HG03196 (cell line): ENCODE results near the gene ARL3.
A peak's percentile ranks its signal among the peaks of the same experiment; 100 is the strongest.
"Not testable (repeated sequence)": the region's sequence is repeated elsewhere in the genome, so short reads cannot be mapped to it uniquely, and the experiment has no call there.

Experiments
- ATAC-seq: cut with Tn5 transposase; IDR thresholded peaks from one replicate; pipeline ENCODE4 v1.9.1; 2021; ENCODE audit not compliant: unreplicated experiment

ARL3 gene

DNA sequence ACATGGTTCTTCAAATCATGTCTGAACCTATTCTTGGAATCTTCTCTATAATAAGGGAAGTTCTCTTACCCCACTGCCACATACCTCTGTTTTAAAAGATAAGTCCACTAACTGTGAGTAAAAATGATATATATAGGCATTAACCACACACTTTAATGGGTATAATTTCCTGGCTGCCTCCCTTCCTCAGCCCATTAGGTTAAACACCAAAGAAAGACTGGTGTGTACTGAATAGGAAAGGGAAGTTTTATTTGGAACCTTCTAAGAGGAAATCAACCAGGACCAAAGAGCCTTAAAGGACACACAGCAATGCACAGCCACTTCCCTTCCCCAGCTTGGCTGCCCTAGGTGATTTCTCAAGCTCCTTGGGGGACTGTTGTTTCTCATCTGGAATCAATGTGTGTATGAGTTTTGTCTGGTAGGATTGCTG is 24.5 kb upstream of the ARL3 start:
- ATAC-seq, result no peak

DNA sequence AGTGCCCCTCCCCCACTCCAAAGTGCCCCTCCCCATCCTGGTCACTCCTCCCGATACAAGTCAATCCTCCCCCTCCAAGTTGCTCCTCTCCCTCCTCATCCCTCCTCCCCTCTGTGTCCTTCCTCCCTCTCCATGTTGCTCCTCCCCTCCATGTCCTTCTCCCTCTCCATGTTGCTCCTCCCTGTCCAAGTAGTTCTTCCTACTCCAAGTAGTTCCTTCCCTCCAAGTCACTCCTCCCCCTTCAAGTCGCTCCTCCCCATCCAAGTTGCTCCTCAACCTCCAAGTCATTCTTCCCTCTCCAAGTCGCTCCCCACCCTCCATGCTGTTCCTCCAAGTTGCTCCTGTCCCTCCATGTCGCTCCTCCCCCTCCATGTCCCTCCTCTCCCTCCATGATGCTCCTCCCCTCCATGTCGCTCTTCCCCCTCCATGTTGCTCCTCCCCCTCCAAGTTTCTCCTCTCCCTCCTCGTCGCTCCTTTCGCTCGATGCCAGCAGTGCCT is 20.9 kb upstream of the ARL3 start:
- ATAC-seq, result no peak

DNA sequence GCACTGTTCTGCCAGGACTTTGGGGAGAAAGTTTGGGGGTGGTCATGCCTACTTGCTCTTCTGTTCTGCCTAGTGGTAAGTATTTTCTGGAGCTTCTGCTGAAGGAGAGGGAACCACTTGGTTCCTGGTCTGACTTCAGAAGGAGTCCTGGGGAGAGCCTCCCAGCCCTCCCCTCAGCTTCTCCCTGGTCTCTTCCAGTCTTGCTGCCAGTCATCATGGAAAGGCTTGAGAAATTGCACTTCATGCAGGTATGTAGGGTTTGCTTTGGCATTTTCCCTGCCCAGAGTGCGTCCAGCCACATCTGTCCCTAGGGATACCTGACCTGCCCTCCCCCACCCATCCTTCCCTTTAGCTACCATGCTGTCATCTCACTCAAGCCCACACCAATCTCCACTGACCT is 18.5 kb upstream of the ARL3 start:
- no peak for ATAC-seq

DNA sequence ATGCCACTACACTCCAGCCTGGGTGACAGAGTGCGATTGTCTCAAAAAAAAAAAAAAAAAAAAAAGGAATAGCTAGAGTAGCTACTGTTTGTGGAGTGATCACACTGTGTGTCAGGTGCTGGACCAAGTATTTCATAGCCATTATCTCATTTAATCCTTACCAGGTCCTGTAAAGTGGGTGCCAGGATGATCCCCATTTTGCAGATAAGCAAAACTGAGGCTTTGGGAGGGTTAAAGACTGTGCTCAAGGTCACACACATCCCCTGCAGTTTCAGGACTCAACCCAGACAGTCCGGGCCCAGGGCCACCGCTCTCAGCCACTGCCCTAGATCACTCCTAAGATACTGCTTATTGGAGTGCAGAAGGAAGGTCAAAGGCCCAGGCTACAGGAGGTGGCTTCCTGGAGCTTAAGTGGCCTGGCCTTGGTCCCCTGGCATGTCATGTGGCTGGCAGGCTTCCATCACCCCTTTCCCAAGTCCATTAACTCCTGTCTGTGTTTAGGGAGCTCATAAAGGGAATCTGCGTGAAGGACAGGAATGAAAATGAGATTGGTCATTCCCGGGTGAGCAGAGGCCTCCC is 17.1 kb upstream of the ARL3 start:
- ATAC-seq, result no peak

DNA sequence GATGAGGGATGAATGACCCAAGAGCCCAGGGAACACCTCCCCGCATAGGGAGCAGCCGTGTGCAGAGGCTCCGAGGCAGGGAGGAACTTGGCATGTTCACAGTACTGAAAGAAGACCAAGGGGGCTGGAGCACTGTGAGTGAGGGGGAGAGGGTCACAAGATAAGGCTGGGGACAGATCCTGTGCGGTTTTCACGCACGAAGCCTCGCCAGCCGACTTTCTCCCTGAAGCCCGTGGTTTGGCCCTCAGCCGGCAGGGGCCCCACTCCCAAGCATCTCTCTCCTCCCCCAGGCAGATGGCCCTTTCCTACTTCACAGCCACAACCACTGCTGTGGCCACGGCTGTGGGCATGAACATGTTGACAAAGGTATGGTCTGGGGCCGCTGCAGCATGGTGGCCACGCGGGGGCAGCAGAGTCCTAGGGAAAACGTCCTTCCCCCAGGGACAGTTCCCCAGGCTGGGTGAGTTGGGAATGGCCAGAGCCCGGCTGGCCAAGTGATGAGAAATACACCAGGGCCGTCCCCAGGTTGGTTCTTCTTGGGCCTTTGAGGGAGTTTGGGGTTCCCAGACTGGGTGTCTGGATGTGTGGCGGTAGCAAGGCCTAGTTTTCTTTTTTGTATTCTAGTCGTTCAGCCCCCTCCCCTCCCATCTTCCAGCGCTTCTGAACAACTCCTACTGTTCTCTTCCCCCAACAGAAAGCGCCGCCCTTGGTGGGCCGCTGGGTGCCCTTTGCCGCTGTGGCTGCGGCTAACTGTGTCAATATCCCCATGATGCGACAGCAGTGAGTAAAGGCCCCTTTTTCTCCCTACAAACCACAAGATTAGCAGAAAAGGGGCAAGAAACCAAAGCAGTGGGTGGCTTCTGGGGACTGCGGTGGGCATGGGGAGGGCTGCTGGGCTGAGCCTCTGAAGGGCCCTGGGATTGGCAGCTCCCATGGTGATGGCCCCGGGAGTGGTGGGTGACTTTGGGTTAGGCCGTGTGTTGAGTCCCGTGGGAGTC is 15.1 kb upstream of the ARL3 start:
- ATAC-seq, result no peak

DNA sequence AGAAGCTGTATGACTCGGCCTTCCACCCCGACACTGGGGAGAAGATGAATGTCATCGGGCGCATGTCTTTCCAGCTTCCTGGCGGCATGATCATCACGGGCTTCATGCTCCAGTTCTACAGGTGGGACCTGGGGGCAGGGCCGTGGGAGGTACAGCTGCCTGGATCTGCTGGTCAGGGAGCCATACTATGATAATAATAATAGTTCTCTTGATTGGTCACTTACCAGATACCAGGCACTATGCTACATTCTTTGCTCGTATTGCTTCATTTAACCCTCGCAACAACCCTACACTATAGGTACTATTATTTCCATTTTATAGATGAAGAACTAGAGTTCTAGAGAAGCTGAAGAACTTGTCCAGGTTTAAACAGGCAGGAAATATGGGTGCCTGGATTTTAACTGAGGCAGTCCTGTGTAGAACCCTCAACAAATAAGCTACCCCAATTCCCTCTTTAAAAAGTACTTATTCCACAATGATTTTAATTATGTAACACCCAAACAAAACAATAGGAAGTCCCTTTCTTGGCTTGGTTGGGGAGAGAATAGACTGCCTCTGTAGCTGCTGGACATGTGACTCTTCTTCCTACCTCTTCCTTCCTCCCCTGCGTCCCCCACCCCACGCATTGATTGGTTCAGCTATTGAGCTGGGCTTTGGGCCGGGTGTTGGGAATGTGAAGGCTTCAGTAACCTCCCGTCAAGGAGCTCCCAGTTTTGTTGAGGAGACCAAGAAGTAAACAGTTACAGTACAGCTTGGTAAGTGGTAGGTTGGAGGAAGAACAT is 13.0 kb upstream of the ARL3 start:
- ATAC-seq, result no peak

DNA sequence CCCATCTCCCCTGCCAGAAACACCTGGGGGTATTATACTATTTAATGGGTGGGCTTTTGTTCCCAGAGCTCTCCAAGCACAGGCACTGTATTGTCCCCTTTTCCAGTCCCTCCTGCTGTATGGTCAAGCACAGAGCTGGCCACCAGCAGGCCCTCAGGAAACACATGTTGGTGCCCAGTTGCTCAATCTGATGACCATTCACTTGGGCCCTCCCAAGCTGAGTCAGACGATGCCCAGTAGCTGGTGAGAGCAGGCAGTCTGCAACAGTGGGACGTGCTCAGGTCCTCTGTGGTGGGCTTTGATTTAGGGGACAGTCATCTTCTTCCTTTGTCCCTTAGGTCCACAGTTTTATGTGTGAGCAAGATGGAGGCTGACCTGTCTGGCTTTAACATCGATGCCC is 12.1 kb upstream of the ARL3 start:
- ATAC-seq, result no peak

DNA sequence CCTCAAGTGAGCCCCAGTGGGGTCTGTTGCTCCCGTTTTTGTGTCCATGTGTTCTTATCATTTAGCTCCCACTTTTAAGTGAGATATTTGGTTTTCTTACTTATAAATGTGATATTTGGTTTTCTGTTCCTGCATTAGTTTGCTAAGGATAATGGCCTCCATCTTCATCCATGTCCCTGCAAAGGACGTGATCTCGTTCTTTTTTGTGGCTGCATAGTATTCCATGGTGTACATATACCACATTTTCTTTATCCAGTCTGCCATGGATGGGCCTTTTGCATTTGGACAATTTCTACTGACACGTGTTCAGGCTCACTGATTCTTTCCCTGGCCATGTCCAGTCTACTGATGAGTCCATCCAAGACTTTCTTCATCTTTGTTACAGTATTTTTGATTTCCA is 9.8 kb upstream of the ARL3 start:
- ATAC-seq, result no peak

DNA sequence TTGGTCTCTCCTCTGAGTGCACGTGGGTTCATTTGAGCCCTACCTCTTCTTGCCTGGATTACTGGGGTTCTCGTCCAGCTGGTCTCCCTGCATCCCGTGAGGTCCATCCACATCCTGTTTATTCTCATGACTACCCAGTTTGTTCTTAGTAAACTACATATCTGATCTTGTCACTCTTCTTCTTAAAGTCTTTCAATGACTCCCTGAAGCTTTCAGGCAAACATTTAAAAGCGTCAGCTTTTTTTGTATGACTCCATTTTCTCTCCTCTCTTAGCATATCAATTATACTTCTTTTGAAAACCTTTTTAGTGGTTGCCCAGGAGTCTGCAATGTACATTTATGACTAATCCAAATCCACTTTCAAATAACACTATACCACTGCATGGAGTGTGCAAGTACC is 7.8 kb upstream of the ARL3 start:
- no peak for ATAC-seq

DNA sequence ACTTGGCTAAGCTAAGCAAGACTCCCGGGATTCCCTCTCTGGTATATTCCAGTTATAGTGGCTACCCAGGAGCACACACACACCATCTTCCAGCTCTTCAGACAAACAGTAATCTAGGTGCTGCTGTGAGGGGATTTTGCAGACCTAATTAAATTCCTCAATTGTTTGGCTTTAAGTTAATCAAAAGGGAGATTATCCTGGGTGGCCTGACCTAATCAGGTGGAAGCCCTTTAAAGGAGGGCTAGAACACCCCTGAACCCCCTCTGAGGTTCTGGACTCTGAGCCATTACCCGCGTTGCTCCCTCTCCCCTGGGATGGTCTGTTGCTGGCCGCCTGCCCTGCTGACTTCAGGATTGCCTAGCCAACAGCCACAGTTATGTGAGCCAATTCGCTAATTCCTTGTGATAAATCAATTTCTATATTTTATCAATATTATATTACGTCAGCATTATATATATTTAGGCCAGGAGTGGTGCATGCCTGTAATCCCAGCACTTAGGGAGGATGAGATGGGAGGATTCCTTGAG is 6.6 kb upstream of the ARL3 start:
- no peak for ATAC-seq

DNA sequence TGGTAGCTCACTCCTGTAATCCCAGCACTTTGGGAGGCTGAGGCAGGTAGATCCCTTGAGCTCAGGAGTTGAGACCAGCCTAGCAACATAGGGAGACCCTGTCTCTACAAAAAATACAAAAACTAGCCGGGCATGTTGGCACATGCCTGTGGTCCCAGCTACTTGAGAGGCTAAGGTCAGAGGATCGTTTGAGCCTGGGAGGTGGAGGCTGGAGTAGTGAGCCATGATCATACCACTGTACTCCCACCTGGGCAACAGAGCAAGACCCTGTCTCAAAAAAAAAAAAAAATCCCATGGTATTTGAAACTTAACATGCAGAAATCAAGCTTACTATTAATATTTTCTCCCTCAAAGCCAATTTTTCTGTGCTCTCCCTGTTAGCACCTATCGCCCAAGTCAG is 6.1 kb upstream of the ARL3 start:
- no peak for ATAC-seq

DNA sequence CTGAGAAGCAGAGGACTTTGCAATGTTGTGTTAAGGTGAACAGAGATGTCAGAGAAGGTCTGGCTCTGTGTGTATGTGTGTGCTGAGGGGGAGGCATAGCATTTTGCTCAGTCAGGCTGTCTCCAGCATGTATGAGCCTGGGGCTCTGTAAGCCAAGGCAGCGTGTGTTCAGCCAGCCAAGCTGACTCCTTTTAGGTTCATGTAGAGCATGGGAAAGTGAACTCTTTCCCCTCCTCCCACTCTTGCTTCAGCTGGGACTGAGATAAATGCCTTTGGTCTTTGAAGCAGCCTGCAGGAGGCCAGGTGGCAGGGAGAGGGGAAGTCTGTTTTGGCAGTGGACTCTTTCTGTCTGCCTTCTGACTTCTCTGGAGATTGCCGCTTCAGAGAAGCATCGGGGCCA is 4.0 kb upstream of the ARL3 start:
- ATAC-seq, result no peak

DNA sequence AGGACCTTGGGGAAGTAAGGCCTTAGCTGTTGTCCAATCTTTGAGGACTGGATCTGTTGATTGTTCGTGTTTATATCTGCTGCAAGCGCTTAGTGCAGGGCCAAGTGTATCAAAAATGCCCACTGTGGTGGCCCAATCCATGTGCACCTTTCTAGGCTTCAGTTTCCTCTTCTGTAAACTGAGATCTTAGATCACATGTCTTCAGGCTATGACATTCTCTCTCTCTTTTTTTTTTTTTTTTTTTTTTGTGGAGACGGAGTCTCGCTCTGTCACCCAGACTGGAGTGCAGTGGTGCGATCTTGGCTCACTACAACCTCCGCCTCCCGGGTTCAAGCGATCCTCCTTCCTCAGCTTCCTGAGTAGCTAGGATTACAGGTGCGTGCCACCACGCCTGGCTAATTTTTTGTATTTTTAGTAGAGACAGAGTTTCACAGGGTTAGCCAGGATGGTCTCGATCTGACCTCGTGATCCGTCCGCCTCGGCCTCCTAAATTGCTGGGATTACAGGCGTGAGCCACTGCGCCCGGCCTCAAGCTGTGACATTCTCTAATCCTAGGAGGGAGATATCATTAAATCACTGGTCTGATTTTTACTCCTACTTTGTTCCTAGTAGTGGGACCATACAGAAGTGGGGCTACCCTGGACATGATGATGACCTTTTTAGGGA is 2.8 kb upstream of the ARL3 start:
- ATAC-seq, result not testable (repeated sequence)

DNA sequence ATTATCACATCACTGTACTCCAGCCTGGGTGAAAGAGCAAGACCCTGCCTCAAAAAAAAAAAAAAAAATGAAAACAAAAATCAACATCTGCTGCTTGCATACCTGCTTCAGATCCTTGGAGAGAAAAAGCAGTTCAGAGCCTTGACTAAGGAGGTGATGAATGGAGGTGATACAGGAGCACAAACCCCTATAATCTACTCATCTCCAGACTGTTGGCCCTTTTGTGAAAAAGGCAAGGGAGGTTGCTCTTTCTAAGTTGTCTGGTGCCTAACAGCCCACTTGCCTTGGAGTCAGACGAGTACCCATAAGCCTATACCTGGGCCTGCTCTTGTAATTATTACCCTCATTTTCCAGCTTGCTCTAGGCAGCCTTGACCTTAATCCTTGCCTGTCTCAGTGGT is 1.7 kb upstream of the ARL3 start:
- ATAC-seq, result no peak

DNA sequence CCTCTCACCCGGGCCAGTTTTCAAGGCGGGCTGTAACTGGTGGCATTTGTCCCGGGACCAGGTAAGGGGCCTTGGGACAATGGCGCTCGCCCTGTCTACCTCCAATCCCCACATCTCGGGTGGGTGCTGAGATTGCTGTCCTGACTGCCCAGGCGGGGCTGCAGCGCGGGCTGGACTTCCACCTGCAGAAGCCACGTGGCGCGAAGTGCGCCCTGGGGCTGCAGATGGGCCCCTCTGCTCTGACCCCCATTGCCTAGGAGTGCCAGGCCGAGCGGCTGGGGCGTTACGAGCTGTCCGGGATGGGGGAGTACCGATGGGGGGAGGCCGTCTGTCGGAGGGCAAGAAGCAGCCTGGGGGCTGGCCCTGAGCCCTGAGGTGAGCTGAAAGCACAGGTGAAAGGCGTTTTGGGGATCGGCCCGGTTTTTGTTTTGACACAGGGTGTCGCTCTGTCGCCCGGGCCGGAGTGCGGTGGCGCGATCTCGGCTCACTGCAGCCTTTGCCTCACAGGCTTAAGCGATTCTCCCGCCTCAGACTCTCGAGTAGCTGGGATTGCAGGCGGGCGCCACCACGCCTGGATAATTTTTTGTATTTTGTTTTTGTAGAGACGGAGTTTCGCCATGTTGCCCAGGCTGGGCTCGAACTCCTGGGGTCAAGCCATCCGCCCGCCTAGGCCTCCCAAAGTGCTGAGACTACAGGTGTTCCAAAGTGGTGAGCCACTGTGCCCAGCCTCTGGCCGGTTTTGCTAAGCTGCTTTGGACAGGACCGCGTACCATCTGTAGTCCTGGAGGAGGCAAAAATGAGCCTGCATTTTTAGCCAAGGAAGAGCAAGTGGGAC is 641 bp upstream of the ARL3 start, which contains the start of gene SFXN2:
Gene SFXN2 (plus strand): TSS at position 16 of the 835 bp plus-strand sequence. CDS start 12,001 bp downstream, outside the sequence.
- ATAC-seq, result peak; percentile 18

DNA sequence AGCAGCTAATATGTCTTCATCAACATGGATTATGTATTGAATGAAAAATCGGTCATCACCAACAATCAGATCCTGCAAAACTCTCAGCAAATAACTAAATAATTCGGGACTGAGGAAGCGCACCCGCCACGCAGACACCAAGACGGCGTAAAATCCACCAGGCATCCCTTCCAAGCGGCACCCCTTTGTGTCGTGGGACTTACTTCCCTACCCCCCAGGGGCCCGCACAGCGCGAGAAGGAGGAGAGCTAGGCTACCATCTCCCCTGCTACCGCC is 721 bp downstream of the ARL3 start:
- ATAC-seq, result no peak

DNA sequence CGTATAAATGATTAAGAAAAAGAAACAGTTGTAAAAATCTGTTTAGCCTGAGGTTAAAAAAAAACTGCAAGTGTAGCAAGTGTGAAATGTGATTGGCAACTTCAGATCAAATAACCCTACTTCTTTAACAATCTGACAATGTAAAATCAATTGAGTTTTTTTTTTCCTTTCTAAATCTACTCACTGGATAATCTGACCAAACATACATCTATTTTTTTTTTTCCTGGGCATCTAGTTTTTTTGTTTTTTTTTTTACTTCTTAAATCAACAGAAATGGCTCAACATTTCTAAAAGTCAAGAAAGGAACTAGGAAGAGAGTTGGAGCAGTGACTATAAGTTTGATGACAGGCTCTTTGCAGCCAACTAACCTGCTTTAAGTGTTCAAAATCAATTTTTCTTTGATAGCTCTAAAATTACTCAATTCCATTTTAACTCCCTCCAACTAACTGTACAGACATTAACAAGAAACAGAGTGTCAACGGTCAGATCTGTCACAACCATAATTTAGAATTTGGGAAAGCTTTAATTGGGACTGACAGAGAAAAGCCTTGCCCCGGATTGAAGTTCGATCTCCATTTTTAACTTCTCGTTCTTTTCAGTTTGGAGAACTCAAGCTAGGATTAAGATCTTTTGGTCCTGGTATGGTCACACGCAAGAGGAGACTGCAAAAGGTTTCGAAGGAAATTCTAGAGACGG is 1.2 kb downstream of the ARL3 start:
- ATAC-seq, result no peak

DNA sequence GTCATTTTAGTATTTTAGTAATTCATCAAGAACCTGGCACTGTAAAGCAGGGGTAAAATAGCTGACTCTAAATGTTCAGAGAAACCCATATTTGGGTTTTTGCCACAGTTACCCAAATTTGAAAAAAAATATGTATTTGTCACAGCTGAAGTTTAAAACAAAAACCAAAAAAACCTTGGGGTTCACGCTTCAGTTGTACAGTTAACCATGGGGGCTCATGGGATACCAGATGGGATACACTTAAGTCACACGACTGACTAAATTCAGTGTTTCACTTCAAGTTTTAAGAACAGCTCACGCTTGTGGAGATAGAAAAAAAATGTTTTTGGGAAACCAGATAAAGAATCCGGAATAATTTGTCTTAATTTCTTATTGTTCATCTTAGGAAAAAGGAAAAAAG is 2.1 kb downstream of the ARL3 start:
- ATAC-seq, result no peak

DNA sequence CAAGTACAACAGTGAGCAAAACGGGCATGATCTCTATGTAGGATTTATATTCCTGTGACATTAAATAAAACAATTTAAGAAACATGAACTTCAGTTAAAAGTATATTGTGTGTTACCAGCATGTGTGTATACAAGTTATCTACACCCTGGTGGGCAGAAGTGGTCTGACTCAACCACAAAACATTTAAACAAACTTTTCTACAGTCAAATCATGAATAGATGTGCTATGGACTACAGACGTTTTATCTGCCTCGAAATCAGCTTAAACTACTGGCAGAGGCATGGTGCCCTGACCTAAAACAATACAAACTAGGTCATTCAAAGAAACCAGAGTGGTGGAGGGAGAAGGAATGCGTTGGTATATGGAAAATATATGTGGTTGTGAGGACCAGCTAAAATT is 3.6 kb downstream of the ARL3 start:
- no peak for ATAC-seq
